Activated CD4-positive, alpha-beta T cell treated with anti-CD3 and anti-CD28 coated beads for 36 hours (primary cell): Measurements from ENCODE around the gene ZNF780A. TPM values are rescaled to one million over a fixed set of nuclear protein-coding genes. Genes with fewer than 3 reads are reported as not detected.
"Not testable (repeated sequence)": the region's sequence is repeated elsewhere in the genome, so short reads cannot be mapped to it uniquely, and the experiment has no call there.

ENCODE experiments used
- ATAC-seq: fragments of 200-7000 bp; cut with Tn5 transposase; one replicate; pipeline ENCODE4 v1.10.0; 2021; ENCODE audit warnings: mild to moderate bottlenecking, moderate library complexity
- CTCF ChIA-PET: fragments of 350-600 bp; sonication (Branson Sonifier 250); formaldehyde crosslinking; loops from one replicate; lab custom pipeline; 2021; ENCODE audit warnings: antibody characterized with exemption; lab: Charles Lee
- POLR2A ChIA-PET: fragments of 350-600 bp; sonication (Branson Sonifier 250); formaldehyde crosslinking; loops from one replicate; lab custom pipeline; 2021; ENCODE audit warnings: antibody characterized with exemption, inconsistent platforms; lab: Charles Lee
- DNase-seq: peaks from one replicate; pipeline ENCODE4 v3.0.0-alpha.2; 2020
- H3K27ac Mint-ChIP-seq: one replicate; pipeline ENCODE4 v1.8.0; 2021; ENCODE audit warnings: mixed read lengths
- H3K27me3 Mint-ChIP-seq: one replicate; pipeline ENCODE4 v1.8.0; 2021; ENCODE audit warnings: mixed read lengths
- H3K36me3 Mint-ChIP-seq: one replicate; pipeline ENCODE4 v1.8.0; 2021; ENCODE audit warnings: low read depth, mixed read lengths
- H3K4me1 Mint-ChIP-seq: one replicate; pipeline ENCODE4 v1.8.0; 2021; ENCODE audit warnings: mixed read lengths
- H3K4me3 Mint-ChIP-seq: one replicate; pipeline ENCODE4 v1.8.0; 2021; ENCODE audit warnings: mild to moderate bottlenecking, moderate library complexity, mixed read lengths
- H3K9me3 Mint-ChIP-seq: one replicate; pipeline ENCODE4 v1.8.0; 2021; ENCODE audit warnings: low read depth, mixed read lengths
- intact Hi-C, 2 experiments: fragments of 100-400 bp; cut with DNase I in 1 of 2; cut with micrococcal nuclease in 1 of 2; formaldehyde crosslinking; loops; one replicate each; pipeline versions ENCODE4 v1.14.2 to v1.15.1; 2022 to 2024; cut with DNase I, micrococcal nuclease
- total RNA-seq, 2 experiments: library from RNA; stranded (reverse); gene quantifications; one replicate each; pipeline ENCODE4 v1.2.3, GENCODE V29; 2021

Gene ZNF780A
- total RNA-seq, 2 experiments from 2014 or later: 19.2 to 19.4 TPM

DNA sequence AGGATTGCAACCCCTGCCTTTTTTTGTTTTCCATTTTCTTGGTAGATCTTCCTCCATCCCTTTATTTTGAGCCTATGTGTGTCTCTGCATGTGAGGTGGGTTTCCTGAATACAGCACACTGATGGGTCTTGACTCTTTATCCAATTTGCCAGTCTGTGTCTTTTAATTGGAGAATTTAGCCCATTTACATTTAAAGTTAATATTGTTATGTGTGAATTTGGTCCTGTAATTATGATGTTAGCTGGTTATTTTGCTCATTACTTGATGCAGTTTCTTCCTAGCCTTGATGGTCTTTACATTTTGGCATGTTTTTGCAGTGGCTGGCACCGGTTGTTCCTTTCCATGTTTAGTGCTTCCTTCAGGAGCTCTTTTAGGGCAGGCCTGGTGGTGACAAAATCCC, 49.0 kb downstream of the ZNF780A start:
- H3K27ac Mint-ChIP-seq, POLR2A ChIA-PET, DNase-seq, ATAC-seq, H3K4me3 Mint-ChIP-seq, H3K27me3 Mint-ChIP-seq, CTCF ChIA-PET, intact Hi-C loops, H3K4me1 Mint-ChIP-seq: not testable (repeated sequence)
- peaks cover 36% of the 10 kb centered on the region for H3K9me3 Mint-ChIP-seq
- peaks cover 50% of the 10 kb centered on the region for H3K36me3 Mint-ChIP-seq

DNA sequence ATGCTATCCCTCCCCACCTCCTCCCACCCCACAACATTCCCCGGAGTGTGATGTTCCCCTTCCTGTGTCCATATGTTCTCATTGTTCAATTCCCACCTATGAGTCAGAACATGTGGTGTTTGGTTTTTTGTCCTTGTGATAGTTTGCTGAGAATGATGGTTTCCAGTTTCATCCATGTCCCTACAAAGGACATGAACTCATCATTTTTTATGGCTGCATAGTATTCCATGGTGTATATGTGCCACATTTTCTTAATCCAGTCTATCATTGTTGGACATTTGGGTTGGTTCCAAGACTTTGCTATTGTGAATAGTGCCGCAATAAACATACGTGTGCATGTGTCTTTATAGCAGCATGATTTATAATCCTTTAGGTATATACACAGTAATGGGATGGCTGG, 52.7 kb downstream of the ZNF780A start:
- CTCF ChIA-PET, POLR2A ChIA-PET, H3K27ac Mint-ChIP-seq, H3K4me3 Mint-ChIP-seq, H3K4me1 Mint-ChIP-seq, ATAC-seq, DNase-seq, H3K27me3 Mint-ChIP-seq, intact Hi-C loops: not testable (repeated sequence)
- Mint-ChIP-seq H3K36me3 (peaks cover 45% of the 10 kb centered on the region), H3K9me3 (peaks cover 40% of the 10 kb centered on the region)

DNA sequence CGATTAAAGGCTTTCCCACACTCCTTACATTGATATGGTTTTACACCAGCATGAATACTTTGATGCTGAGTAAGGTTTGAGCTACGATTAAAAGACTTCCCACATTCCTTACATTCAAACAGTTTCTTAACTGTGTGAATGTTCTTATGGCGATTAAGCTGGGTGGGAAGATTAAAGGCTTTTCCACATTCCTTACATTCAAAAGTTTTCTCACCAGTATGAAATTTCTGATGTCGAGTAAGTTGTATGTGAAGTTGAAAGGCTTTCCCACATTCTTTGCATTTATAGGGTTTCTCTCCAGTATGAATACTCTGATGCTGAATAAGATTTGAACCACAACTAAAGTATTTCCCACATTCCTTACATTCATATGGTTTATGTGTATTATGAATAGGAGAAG, 54.7 kb downstream of the ZNF780A start:
- no peak for ATAC-seq
- no peak for DNase-seq
- CTCF ChIA-PET: interaction anchor here (0.6 kb wide), 1 partner anchor 1107 kb away, joined by 3 read pairs; no protein-coding TSS in a partner anchor
- no peaks in the 10 kb centered on the region for H3K4me1 Mint-ChIP-seq
- intact Hi-C loops: no loop called here
- peaks cover 46% of the 10 kb centered on the region for H3K9me3 Mint-ChIP-seq
- H3K4me3 Mint-ChIP-seq: no peak overlapping the region
- H3K36me3 Mint-ChIP-seq: peaks cover 55% of the 10 kb centered on the region
- POLR2A ChIA-PET: no interaction called here
- no peaks in the 10 kb centered on the region for H3K27me3 Mint-ChIP-seq
- no peak overlapping the region for H3K27ac Mint-ChIP-seq

DNA sequence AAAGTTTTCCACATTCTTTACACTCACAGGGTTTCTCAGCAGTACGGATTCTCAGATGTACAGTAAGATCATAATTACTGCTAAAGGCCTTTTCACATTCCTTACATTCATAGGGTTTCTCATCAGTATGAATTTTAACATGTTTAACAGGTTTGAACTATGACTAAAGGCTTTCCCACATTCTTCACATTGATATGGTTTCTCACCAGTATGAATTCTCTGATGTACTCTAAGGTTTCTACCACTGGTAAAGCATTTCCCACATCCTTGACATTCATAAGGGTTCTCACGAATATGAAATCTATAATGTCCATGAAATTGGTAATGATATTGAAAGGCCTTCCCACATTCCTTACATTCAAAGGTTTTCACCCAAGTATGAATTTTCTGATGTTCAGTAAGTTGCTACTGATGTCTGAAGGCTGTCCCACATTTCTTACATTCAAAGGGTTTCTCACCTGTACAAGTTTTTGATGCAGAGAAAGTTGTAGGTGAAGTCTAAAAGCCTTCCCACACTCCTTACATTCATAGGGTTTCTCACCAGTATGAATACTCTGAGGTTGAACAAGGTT, 56.7 kb downstream of the ZNF780A start:
- no peaks in the 10 kb centered on the region for H3K27me3 Mint-ChIP-seq
- intact Hi-C loops: no loop called here
- DNase-seq: no peak
- peaks cover 51% of the 10 kb centered on the region for H3K9me3 Mint-ChIP-seq
- CTCF ChIA-PET: interaction anchor here (0.6 to 0.7 kb wide), 2 partner anchors 42 to 110 kb away, joined by 3 read pairs; no protein-coding TSS in a partner anchor
- POLR2A ChIA-PET: no interaction called here
- H3K27ac Mint-ChIP-seq: no peak overlapping the region
- H3K4me1 Mint-ChIP-seq: no peaks in the 10 kb centered on the region
- peaks cover 57% of the 10 kb centered on the region for H3K36me3 Mint-ChIP-seq
- ATAC-seq: no peak
- H3K4me3 Mint-ChIP-seq: no peak overlapping the region

DNA sequence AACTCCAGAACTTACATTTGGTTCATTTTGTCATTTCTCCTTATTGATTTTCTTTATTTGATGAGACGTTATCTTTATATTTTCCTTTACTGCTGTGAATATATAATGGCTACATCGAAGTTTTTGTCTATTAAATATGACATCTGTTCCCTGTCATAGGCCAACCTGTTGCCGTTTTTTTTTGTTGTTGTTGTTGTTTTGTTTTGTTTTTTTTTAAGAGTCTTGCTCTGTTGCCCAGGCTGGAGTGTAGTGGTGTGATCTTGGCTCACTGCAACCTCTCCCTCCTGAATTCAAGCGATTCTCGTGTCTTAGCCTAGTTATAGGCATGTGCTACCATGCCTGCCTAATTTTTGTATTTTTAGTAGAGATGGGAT, 64.2 kb downstream of the ZNF780A start:
- Mint-ChIP-seq H3K9me3 (peaks cover 58% of the 10 kb centered on the region), H3K27me3 (no peaks in the 10 kb centered on the region), H3K27ac (no peak overlapping the region), H3K4me1 (no peaks in the 10 kb centered on the region), H3K36me3 (peaks cover 30% of the 10 kb centered on the region), H3K4me3 (no peak overlapping the region)
- ChIA-PET POLR2A (no interaction called here), CTCF (interaction anchor here (0.7 kb wide), 1 partner anchor 73 kb away, joined by 3 read pairs; no protein-coding TSS in a partner anchor)
- no peak for ATAC-seq
- no peak for DNase-seq
- intact Hi-C loops: no loop called here

DNA sequence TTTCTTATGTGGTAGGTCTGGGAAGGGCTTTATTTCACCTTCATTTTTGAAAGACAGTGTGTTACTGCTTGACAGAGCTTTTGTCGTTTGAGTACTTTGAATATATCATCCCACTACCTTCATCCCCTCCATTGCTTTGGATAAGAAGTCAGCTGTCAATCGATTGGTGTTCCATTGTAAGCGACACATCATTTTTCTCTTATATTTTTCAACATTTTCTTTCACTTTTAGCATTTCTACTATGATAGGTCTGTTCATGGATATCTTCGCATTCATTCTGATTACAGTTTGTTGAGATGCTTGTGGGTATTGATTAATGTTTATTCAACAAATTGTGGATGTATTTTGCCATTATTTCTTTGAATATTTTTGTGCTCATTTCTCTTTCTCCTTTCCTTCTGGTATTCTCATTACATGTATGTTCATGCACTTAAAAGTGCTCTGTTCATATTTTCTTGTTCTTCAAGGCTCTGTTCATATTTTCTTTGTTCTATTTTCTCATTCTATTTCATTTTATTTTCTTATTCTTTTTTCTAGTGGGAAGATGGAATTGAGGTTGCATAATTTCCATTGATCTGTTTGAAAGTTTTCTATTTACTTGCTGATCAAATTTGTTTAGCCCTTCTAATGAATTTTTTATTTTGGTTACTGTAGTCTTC, 64.7 kb downstream of the ZNF780A start:
- no peak for DNase-seq
- no peak overlapping the region for H3K27ac Mint-ChIP-seq
- no peaks in the 10 kb centered on the region for H3K4me1 Mint-ChIP-seq
- POLR2A ChIA-PET: no interaction called here
- intact Hi-C loops: no loop called here
- no peak overlapping the region for H3K4me3 Mint-ChIP-seq
- peaks cover 59% of the 10 kb centered on the region for H3K9me3 Mint-ChIP-seq
- H3K27me3 Mint-ChIP-seq: no peaks in the 10 kb centered on the region
- CTCF ChIA-PET: interaction anchor here (0.9 kb wide), 1 partner anchor 234 kb away, joined by 3 read pairs; no protein-coding TSS in a partner anchor
- no peak for ATAC-seq
- peaks cover 30% of the 10 kb centered on the region for H3K36me3 Mint-ChIP-seq

DNA sequence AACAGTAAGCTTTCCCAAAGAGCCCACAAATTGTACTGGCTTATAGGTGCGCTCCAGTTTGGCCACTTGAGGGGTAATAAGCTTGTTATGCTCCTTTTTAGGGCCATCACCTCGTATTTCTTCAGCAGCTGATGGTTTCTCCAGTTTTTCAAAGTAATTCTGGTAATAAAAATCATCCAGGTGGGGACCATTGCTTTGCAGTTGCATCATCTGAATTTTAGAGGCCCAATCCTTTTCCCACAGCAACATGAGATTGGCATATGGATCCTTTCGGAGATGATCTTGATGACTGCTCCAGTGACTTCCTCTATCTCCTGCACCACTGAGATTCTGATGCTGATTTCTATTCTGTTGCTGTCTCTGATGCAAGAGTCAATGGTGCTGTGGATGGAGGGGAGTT, 66.8 kb downstream of the ZNF780A start:
- ATAC-seq (no peak), DNase-seq (no peak)
- ChIA-PET CTCF (interaction anchor here (0.6 kb wide), 1 partner anchor 231 kb away, joined by 3 read pairs; no protein-coding TSS in a partner anchor), POLR2A (no interaction called here)
- Mint-ChIP-seq H3K9me3 (peaks cover 65% of the 10 kb centered on the region), H3K36me3 (peaks cover 25% of the 10 kb centered on the region), H3K4me1 (no peaks in the 10 kb centered on the region), H3K4me3 (no peak overlapping the region), H3K27ac (no peak overlapping the region), H3K27me3 (no peaks in the 10 kb centered on the region)
- intact Hi-C loops: no loop called here

Other genes starting within 250 kb of the ZNF780A start
- 100 to 1,000 TPM; 742 to 890 TPM for gene FBL, start 244.6 kb downstream of the ZNF780A start, total RNA-seq
- 1 to 10 TPM; 4.9 TPM for gene FCGBP, start 156.3 kb downstream of the ZNF780A start, total RNA-seq
- gene PSMC4, start 119.8 kb downstream of the ZNF780A start, total RNA-seq: 100 to 1,000 TPM; 114 to 140 TPM
- 1 to 10 TPM; 6.3 to 6.9 TPM for gene ZNF546, start 93.9 kb downstream of the ZNF780A start, total RNA-seq
- 10 to 100 TPM; 17.4 to 18.8 TPM for gene ZNF780B, start 34.7 kb downstream of the ZNF780A start, total RNA-seq
- gene MAP3K10, start 100.5 kb upstream of the ZNF780A start, total RNA-seq: 10 to 100 TPM in 1 of 2 experiments, 1 to 10 TPM in 1; 8.7 to 10.8 TPM
- gene TTC9B, start 127.4 kb upstream of the ZNF780A start, total RNA-seq: not detected
- gene CCNP, start 135.7 kb upstream of the ZNF780A start, total RNA-seq: under 1 TPM in 1 of 2 experiments, not detected in 1; 0.12 TPM
- 100 to 1,000 TPM; 142 to 148 TPM for gene AKT2, start 194.4 kb upstream of the ZNF780A start, total RNA-seq